ENCODE data around the gene MKNK1.
A peak's percentile ranks its signal among the peaks of the same experiment; 100 is the strongest.

The MKNK1 gene

GRCh38 chr1:46637444-46638083 lies 33.5 kb upstream of the MKNK1 start:
- no peak for DNase-seq (ENCODE audit: low read depth)
- no peak for TF ChIP-seq CTCF (IDR thresholded peaks at IDR 0.05; ENCODE audit: insufficient read depth, low read depth, low read length, missing control alignments)
- no peak overlapping the region for H3K4me3 ChIP-seq (ENCODE audit: low read length)

GRCh38 chr1:46635205-46635604 lies 31.1 kb upstream of the MKNK1 start:
- DNase-seq (ENCODE audit: low read depth): no peak
- H3K4me3 ChIP-seq (ENCODE audit: low read length): no peak overlapping the region
- no peak for TF ChIP-seq CTCF (IDR thresholded peaks at IDR 0.05; ENCODE audit: insufficient read depth, low read depth, low read length, missing control alignments)

- DNase-seq (ENCODE audit: low read depth): no peak
- H3K4me3 ChIP-seq (ENCODE audit: low read length): no peak overlapping the region
- TF ChIP-seq CTCF (IDR thresholded peaks at IDR 0.05; ENCODE audit: insufficient read depth, low read depth, low read length, missing control alignments): no peak
Measured at GRCh38 chr1:46630719-46631118, 26.7 kb upstream of the MKNK1 start.

GRCh38 chr1:46623743-46624644 lies 19.9 kb upstream of the MKNK1 start:
- TF ChIP-seq CTCF (IDR thresholded peaks at IDR 0.05; ENCODE audit: insufficient read depth, low read depth, low read length, missing control alignments): no peak
- no peak for DNase-seq (ENCODE audit: low read depth)

GRCh38 chr1:46622344-46622743 lies 18.3 kb upstream of the MKNK1 start:
- peak; percentile 64 for DNase-seq (ENCODE audit: low read depth)
- H3K4me3 ChIP-seq (ENCODE audit: low read length): no peak overlapping the region
- peak; percentile 67 for TF ChIP-seq CTCF (IDR thresholded peaks at IDR 0.05; ENCODE audit: insufficient read depth, low read depth, low read length, missing control alignments)

More at GRCh38 chr1:46623743-46624644, 19.9 kb upstream of the MKNK1 start:
- no peak overlapping the region for H3K4me3 ChIP-seq (ENCODE audit: low read length)

GRCh38 chr1:46621930-46622329 lies 17.9 kb upstream of the MKNK1 start:
- no peak overlapping the region for H3K4me3 ChIP-seq (ENCODE audit: low read length)
- no peak for TF ChIP-seq CTCF (IDR thresholded peaks at IDR 0.05; ENCODE audit: insufficient read depth, low read depth, low read length, missing control alignments)
- DNase-seq (ENCODE audit: low read depth): no peak

Data from epithelial cell of esophagus (primary cell).